Activated CD4-positive, alpha-beta T cell treated with anti-CD3 and anti-CD28 coated beads, Interleukin-2, amount 10 ng/mL, durations not matched to agents 7 days and 5 days (primary cell): ENCODE results near the gene YDJC. TPM values are rescaled to one million over a fixed set of nuclear protein-coding genes. Genes with fewer than 3 reads are reported as not detected.
A peak's percentile ranks its signal among the peaks of the same experiment; 100 is the strongest.
"Not testable (repeated sequence)": the region's sequence is repeated elsewhere in the genome, so short reads cannot be mapped to it uniquely, and the experiment has no call there.

Experiments
- CTCF ChIA-PET: fragments of 350-600 bp; sonication (Branson Sonifier 250); formaldehyde crosslinking; loops from one replicate; lab custom pipeline; 2021; ENCODE audit warnings: antibody characterized with exemption; lab: Charles Lee
- POLR2A ChIA-PET: fragments of 350-600 bp; sonication (Branson Sonifier 250); formaldehyde crosslinking; loops from one replicate; lab custom pipeline; 2021; ENCODE audit warnings: antibody characterized with exemption; lab: Charles Lee
- DNase-seq: peaks from one replicate; pipeline ENCODE4 v3.0.0-alpha.2; 2020
- H3K27ac Mint-ChIP-seq: one replicate; pipeline ENCODE4 v1.8.0; 2021; ENCODE audit warnings: mild to moderate bottlenecking, moderate library complexity, mixed read lengths
- H3K27me3 Mint-ChIP-seq: one replicate; pipeline ENCODE4 v1.8.0; 2021; ENCODE audit warnings: mixed read lengths
- H3K36me3 Mint-ChIP-seq: one replicate; pipeline ENCODE4 v1.8.0; 2021; ENCODE audit warnings: low read depth, mixed read lengths
- H3K4me1 Mint-ChIP-seq: one replicate; pipeline ENCODE4 v1.8.0; 2021; ENCODE audit warnings: mixed read lengths
- H3K4me3 Mint-ChIP-seq: one replicate; pipeline ENCODE4 v1.8.0; 2021; ENCODE audit warnings: mild to moderate bottlenecking, moderate library complexity, mixed read lengths
- H3K9me3 Mint-ChIP-seq: one replicate; pipeline ENCODE4 v1.8.0; 2021; ENCODE audit warnings: mixed read lengths
- total RNA-seq, 2 experiments: library from RNA; stranded (reverse); gene quantifications; one replicate each; pipeline ENCODE4 v1.2.3, GENCODE V29; 2021

The YDJC gene
- total RNA-seq, 2 experiments from 2014 or later = 30.3 to 39.9 TPM

DNA sequence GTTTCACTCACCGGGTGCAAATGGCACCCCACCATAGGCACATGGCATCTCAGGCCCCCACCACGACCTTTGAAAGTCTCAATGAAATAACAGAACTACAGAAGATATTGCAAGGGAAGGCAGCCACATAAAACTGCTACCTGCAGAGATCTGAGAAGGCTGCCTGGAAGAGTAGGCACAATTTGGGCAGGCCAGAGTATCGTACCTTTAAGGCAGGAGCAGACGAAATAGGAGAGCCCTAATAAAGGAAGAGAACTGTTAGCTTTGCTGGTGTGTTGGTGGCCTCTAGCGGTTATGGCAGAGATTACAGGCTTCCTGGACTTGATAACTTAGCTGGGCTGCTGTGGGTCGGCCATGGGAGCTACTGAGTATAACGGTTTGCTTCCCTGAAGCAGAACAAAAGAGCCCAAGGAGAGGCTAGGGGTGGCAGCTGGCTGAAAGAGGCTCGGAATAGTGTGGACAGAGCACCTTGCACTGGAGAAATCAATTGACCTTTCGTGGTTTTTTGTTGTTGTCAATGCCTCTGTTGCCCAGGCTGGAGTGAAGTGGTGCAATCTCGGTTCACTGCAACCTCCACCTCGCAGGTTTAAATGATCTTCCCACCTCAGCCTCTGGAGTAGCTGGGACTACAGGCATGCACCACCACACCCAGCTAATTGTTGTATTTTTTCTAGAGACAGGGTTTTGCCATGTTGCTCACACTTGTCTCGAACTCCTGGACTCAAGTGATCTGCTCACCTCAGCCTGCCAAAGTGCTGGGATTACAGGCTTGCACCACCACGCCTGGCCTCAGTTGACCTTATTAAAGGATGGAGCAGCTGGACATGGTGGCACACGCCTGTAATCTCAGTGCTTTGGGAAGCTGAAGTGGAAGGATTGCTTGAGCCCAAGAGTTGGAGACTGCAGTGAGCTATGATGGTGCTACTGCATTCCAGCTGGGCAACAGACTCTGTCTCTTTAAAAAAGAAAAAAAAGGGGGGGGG is 17.1 kb upstream of the YDJC start:
- peaks cover 39% of the 10 kb centered on the region for H3K4me1 Mint-ChIP-seq
- H3K27ac Mint-ChIP-seq = no peak overlapping the region
- ChIA-PET CTCF (interaction anchor here (0.6 to 13.4 kb wide), 12 partner anchors 9 to 590 kb away, joined by 3 to 213 read pairs (median 3); partner anchors contain the start of genes CCDC116 and YDJC), POLR2A (no interaction called here)
- H3K36me3 Mint-ChIP-seq = peaks cover 31% of the 10 kb centered on the region
- peak; percentile 86 for DNase-seq
- H3K4me3 Mint-ChIP-seq = no peak overlapping the region
- H3K27me3 Mint-ChIP-seq = no peaks in the 10 kb centered on the region
- no peaks in the 10 kb centered on the region for H3K9me3 Mint-ChIP-seq

DNA sequence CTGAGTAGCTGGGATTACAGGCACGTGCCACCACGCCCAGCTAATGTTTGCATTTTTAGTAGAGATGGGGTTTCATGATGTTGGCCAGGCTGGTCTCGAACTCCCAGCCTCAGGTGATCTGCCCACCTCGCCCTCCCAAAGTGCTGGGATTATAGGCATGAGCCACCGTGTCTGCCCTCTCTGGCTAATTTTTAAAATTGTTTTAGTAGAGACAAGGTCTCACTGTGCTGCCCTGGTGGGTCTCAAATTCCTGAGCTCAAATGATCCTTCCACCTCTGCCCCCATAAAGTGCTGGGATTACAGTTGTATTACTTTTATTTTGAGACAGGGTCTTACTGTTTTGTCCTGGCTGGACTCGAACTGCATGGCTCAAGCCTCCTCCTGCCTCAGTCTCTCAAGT is 15.7 kb upstream of the YDJC start:
- H3K27ac Mint-ChIP-seq, POLR2A ChIA-PET, H3K9me3 Mint-ChIP-seq: not testable (repeated sequence)

DNA sequence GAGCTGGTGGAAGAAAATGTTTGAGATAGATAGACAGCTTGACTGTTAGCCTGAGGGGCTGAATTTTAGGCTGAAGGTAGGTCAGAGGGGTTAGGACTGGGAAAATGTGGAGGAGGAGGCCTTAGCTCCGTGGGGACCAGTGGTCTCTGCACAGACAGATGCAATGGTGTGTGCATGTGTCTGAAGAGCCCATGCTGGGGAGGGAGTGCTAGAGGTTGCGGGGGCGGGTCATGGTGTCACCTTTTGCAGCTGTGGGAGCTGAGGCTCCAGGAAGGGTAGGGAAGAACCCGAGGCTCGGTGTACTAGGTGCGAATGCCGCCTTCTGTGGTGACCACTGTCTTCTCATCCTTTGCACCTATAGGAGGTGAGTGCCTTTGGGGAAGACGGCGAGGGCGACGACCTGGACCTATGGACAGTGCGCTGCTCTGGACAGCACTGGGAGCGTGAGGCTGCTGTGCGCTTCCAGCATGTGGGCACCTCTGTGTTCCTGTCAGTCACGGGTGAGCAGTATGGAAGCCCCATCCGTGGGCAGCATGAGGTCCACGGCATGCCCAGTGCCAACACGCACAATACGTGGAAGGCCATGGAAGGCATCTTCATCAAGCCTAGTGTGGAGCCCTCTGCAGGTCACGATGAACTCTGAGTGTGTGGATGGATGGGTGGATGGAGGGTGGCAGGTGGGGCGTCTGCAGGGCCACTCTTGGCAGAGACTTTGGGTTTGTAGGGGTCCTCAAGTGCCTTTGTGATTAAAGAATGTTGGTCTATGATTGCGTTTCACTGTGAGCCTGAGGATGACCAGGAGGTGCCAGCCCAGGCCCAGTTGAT is 13.9 kb upstream of the YDJC start:
- no peaks in the 10 kb centered on the region for H3K9me3 Mint-ChIP-seq
- peak overlapping the region; percentile 95 for H3K27ac Mint-ChIP-seq
- DNase-seq = peak; percentile 33
- ChIA-PET CTCF (interaction anchor here (1.0 to 13.4 kb wide), 6 partner anchors 9 to 38 kb away, joined by 3 to 213 read pairs (median 6); partner anchors contain the start of genes CCDC116, PPIL2 and YDJC), POLR2A (no interaction called here)
- H3K36me3 Mint-ChIP-seq = peaks cover 23% of the 10 kb centered on the region
- peaks cover 2% of the 10 kb centered on the region for H3K27me3 Mint-ChIP-seq
- H3K4me3 Mint-ChIP-seq = peak overlapping the region; percentile 89
- peaks cover 34% of the 10 kb centered on the region for H3K4me1 Mint-ChIP-seq

More for the DNA sequence above, 15.7 kb upstream of the YDJC start:
- H3K27me3 Mint-ChIP-seq, DNase-seq, H3K4me3 Mint-ChIP-seq: not testable (repeated sequence)
- peaks cover 42% of the 10 kb centered on the region for H3K4me1 Mint-ChIP-seq
- CTCF ChIA-PET = interaction anchor here (0.6 to 13.4 kb wide), 6 partner anchors 11 to 174 kb away, joined by 3 to 213 read pairs (median 4); partner anchors contain the start of genes CCDC116 and YDJC
- peaks cover 31% of the 10 kb centered on the region for H3K36me3 Mint-ChIP-seq

DNA sequence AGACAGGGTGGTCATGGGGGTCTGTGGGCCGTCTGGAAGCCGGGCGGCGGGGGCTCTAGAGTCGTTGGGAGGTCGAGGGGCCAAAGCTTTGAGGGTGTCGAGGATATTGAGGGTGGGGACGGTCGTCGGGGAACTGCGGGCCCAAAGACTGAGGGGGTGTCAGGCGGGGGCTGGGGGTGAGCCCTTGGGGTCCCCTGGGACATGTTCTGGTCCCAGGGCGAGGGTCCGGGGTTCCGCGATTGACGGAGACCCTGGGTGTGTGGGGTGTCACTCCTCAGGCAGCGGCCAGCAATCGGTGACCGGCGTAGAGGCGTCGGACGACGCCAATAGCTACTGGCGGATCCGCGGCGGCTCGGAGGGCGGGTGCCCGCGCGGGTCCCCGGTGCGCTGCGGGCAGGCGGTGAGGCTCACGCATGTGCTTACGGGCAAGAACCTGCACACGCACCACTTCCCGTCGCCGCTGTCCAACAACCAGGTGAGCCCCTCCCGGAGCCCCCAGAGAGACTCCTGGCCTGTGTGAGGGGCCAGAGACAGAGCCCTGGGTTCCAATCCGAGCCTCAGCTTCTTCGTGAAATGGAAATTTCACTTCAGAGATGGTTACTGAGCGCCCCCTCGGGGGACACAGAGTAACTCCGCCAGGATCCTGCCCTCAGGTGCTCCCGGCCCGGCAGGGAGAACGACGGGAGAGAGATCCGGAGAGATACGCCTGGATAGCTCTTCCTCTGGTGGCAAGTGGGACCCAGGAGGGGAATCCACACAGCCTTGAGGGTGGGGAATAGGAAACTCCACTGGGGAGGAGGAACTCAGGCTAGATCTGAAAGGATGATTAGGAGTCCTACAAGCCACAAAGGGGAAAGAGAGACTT is 13.0 kb upstream of the YDJC start:
- Mint-ChIP-seq H3K9me3 (no peaks in the 10 kb centered on the region), H3K27ac (peak overlapping the region; percentile 95), H3K36me3 (peaks cover 20% of the 10 kb centered on the region), H3K4me3 (peak overlapping the region; percentile 89), H3K27me3 (peaks cover 2% of the 10 kb centered on the region), H3K4me1 (peaks cover 34% of the 10 kb centered on the region)
- ChIA-PET CTCF (interaction anchor here (0.6 to 13.4 kb wide), 12 partner anchors 10 to 771 kb away, joined by 3 to 213 read pairs (median 4); partner anchors contain the start of genes CCDC116, PPIL2 and YDJC), POLR2A (interaction anchor here (0.7 to 1.9 kb wide), 3 partner anchors 12 to 69 kb away, joined by 3 to 9 read pairs (median 5); partner anchors contain the start of gene YDJC)
- DNase-seq = peak; percentile 67

DNA sequence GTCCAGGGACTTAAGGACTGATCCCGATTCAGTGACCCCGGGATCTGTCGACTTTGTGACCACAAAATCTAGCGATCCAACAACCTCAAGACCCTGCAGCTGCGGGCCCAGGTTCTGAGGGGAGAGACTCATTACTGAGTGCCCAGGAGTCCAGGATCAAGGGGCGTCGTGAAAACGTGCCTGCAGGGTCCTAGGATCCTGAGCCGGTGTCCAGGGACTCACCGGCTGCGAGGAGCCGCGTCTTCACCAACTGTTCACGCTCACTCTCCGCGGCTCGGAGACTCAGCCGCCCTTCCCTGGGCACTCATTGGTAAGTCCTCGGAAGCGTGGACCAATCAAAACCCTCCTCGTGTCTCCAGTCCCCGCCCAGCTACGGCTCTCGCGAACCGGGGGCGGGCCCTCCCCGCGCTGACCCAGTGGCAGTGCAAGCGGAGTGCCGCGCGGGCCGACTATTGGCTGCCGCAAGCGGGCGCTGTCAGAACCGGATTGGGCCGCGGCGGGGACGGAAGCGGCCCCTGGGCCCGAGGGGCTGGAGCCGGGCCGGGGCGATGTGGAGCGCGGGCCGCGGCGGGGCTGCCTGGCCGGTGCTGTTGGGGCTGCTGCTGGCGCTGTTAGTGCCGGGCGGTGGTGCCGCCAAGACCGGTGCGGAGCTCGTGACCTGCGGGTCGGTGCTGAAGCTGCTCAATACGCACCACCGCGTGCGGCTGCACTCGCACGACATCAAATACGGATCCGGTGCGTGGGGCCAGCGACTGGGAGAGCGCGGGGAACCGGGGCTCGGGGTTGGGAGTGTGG is 12.2 kb upstream of the YDJC start, which contains the start of gene SDF2L1:
SDF2L1 (plus strand) TSS at position 514 of the 795 bp plus-strand sequence; CDS start at position 549, 35 bp downstream.
- Mint-ChIP-seq H3K36me3 (peaks cover 20% of the 10 kb centered on the region), H3K9me3 (no peaks in the 10 kb centered on the region), H3K27me3 (peaks cover 2% of the 10 kb centered on the region), H3K4me3 (peak within 1 kb of the TSS; percentile 89), H3K27ac (peak within 1 kb of the TSS; percentile 95), H3K4me1 (peaks cover 35% of the 10 kb centered on the region)
- ChIA-PET CTCF (interaction anchor here (0.6 to 13.4 kb wide), 9 partner anchors 11 to 771 kb away, joined by 3 to 213 read pairs (median 4); partner anchors contain the start of genes CCDC116 and YDJC), POLR2A (interaction anchor here (0.7 to 1.9 kb wide), 3 partner anchors 11 to 68 kb away, joined by 3 to 9 read pairs (median 5); partner anchors contain the start of gene YDJC)
- peak; percentile 99 for DNase-seq

DNA sequence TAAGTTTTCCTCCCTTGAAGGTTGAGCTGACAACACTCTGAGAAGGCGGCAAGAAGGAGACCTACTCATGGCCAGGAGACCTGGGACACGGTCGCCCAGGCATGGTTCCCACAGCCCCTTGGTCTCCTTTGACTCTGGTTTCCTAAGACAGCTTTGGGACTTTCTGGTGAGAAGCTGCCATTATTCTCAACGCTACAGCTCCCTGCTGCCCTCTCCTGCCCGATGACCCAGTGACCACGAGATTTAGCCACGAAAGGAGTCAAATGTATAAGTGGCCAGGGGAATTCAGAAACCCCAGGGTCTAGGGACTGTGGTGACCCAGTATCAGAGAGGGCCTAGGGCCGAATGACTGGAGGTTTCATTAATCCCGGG is 11.6 kb upstream of the YDJC start:
- Mint-ChIP-seq H3K4me3 (peak overlapping the region; percentile 89), H3K27ac (peak overlapping the region; percentile 95), H3K36me3 (peaks cover 15% of the 10 kb centered on the region), H3K9me3 (no peaks in the 10 kb centered on the region), H3K4me1 (peaks cover 33% of the 10 kb centered on the region), H3K27me3 (peaks cover 2% of the 10 kb centered on the region)
- ChIA-PET CTCF (interaction anchor here (1.0 to 13.4 kb wide), 3 partner anchors 12 to 17 kb away, joined by 3 to 213 read pairs (median 25); partner anchors contain the start of genes CCDC116 and YDJC), POLR2A (interaction anchor here (1.0 to 1.9 kb wide), 2 partner anchors 11 to 12 kb away, joined by 5 to 9 read pairs; partner anchors contain the start of gene YDJC)
- no peak for DNase-seq

DNA sequence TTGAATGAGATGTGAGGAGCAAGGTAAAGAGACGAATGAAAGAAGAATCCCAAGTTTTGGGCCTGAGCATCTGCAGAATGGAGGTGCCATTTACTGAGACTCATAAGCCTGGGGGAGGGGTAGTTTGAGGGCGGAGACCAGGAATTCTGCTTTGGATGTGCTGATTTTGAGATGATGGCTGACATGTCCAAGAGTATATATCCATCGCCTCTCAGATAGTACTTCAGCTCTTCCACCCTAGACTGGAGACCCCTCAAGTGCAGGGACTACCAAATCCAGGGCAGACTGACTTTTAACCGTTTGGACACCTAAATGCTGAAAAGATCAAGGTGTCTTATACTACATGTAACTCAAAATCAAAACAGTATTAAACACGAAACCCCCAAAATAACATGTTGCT is 11.0 kb upstream of the YDJC start:
- ChIA-PET POLR2A (interaction anchor here (1.9 kb wide), 1 partner anchor 12 kb away, joined by 9 read pairs; the partner anchor contains the start of gene YDJC), CTCF (interaction anchor here (1.0 to 13.4 kb wide), 2 partner anchors 12 to 18 kb away, joined by 3 to 213 read pairs; partner anchors contain the start of genes CCDC116 and YDJC)
- Mint-ChIP-seq H3K27me3 (peaks cover 2% of the 10 kb centered on the region), H3K27ac (peak overlapping the region; percentile 95), H3K4me1 (peaks cover 31% of the 10 kb centered on the region), H3K4me3 (peak overlapping the region; percentile 89), H3K36me3 (peaks cover 11% of the 10 kb centered on the region), H3K9me3 (no peaks in the 10 kb centered on the region)
- DNase-seq = no peak

DNA sequence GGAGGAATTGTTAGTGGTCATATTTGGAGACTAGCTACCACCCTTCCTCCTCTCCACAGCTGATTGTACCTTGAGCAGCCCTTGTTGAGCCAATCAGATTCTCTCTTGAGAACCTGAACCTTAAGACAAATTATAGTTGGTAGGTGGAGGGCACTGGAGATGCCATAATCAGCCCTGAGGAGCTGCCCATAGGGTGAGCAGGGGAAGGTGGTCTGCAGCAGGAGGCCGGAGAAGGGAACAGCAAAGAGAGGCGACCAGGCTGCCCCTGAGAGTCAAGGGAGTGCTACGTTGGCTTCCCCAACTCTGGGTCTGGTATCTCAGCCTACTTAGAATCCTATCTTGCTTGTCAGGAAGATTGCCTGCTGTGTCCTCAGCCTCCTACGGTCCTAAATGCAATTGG is 9.5 kb upstream of the YDJC start:
- CTCF ChIA-PET = interaction anchor here (0.8 to 0.9 kb wide), 2 partner anchors 10 to 314 kb away, joined by 3 read pairs; partner anchors contain the start of gene PPM1F
- POLR2A ChIA-PET = no interaction called here
- peaks cover 11% of the 10 kb centered on the region for H3K36me3 Mint-ChIP-seq
- peaks cover 31% of the 10 kb centered on the region for H3K4me1 Mint-ChIP-seq
- no peak overlapping the region for H3K4me3 Mint-ChIP-seq
- no peak overlapping the region for H3K27ac Mint-ChIP-seq
- peaks cover 2% of the 10 kb centered on the region for H3K27me3 Mint-ChIP-seq
- DNase-seq = no peak
- no peaks in the 10 kb centered on the region for H3K9me3 Mint-ChIP-seq

DNA sequence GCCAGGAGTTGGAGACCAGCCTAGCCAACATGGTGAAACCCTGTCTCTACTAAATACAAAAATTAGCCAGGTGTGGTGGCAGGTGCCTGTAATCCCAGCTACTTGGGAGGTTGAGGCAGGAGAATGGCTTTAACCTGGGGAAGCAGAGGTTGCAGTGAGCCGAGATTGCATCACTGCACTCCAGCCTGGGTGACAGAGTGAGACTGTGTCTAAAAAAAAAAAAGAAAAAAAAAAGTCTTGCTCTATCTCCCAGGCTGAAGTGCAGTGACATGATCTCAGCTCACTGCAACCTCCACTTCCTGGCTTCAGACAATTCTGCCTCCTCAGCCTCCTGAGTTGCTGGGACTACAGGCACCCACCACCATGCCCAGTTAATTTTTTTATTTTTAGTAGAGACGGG is 7.6 kb upstream of the YDJC start:
- not testable (repeated sequence) for H3K9me3 Mint-ChIP-seq, H3K36me3 Mint-ChIP-seq, H3K4me3 Mint-ChIP-seq, DNase-seq, H3K27me3 Mint-ChIP-seq, H3K27ac Mint-ChIP-seq
- CTCF ChIA-PET = interaction anchor here (1.0 kb wide), 1 partner anchor 10 kb away, joined by 3 read pairs; no protein-coding TSS in a partner anchor
- POLR2A ChIA-PET = interaction anchor here (0.6 kb wide), 1 partner anchor 8 kb away, joined by 3 read pairs; the partner anchor contains the start of gene YDJC
- peaks cover 22% of the 10 kb centered on the region for H3K4me1 Mint-ChIP-seq

DNA sequence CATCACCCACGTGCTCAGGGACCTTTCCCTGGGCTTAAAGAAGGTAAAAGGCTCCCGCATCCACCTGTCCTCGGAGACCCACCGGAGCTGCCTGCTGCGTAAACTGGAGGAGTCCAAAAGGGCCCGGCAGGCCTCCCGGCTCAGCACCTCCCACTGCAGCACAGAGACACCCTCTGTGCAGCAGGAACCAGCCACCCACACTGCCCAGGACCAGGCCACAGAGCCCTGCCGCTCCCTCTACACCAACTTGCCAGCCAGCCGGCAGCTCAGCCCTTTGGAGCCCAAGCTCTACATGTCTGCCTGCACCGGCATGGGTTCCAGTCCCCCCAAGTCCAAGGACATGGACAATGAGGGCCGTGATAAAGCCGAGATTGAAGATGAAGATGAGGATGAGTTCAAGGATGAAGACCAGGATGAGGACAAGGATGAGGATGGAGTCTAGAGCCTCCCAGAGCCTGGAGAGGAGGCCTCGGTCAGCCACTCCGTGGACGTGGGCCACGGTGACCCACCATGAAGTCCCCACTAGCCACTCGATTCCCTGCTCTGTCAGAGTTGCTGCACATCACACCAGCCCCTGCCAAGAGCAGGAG is 6.9 kb upstream of the YDJC start:
- Mint-ChIP-seq H3K36me3 (no peaks in the 10 kb centered on the region), H3K27me3 (peaks cover 2% of the 10 kb centered on the region), H3K4me1 (peaks cover 22% of the 10 kb centered on the region), H3K9me3 (no peaks in the 10 kb centered on the region), H3K4me3 (no peak overlapping the region), H3K27ac (no peak overlapping the region)
- DNase-seq = no peak
- ChIA-PET POLR2A (no interaction called here), CTCF (interaction anchor here (1.0 kb wide), 1 partner anchor 10 kb away, joined by 3 read pairs; no protein-coding TSS in a partner anchor)
